G401.6 (cell line): ENCODE results near the gene ADM5.

Experiments used
- FAIRE-seq: peaks from 2 replicates; lab custom pipeline; 2012; peaks lifted over from hg19 to GRCh38; lab: Jason Lieb, UNC

Gene ADM5

GRCh38 chr19:49680421-49681351 lies 8.7 kb upstream of the ADM5 start:
- peak; percentile 57 for FAIRE-seq

- no peak for FAIRE-seq
Measured at GRCh38 chr19:49681830-49682229, 7.6 kb upstream of the ADM5 start.

- FAIRE-seq = no peak
Measured at GRCh38 chr19:49682274-49682673, 7.1 kb upstream of the ADM5 start.

GRCh38 chr19:49683814-49684250 lies 5.6 kb upstream of the ADM5 start:
- FAIRE-seq = no peak

- no peak for FAIRE-seq
Measured at GRCh38 chr19:49684251-49684982, 5.0 kb upstream of the ADM5 start.

- FAIRE-seq = no peak
Measured at GRCh38 chr19:49684983-49685553, 4.3 kb upstream of the ADM5 start.

GRCh38 chr19:49685845-49686332 lies 3.5 kb upstream of the ADM5 start:
- no peak for FAIRE-seq

- no peak for FAIRE-seq
Measured at GRCh38 chr19:49686503-49687088, 2.8 kb upstream of the ADM5 start.

GRCh38 chr19:49687150-49687549 lies 2.2 kb upstream of the ADM5 start:
- FAIRE-seq = no peak

GRCh38 chr19:49687566-49688316 lies 1.7 kb upstream of the ADM5 start:
- FAIRE-seq = peak; percentile 23

GRCh38 chr19:49688531-49689132 lies 762 bp upstream of the ADM5 start:
- no peak for FAIRE-seq

GRCh38 chr19:49690079-49690655 lies 773 bp downstream of the ADM5 start:
- no peak for FAIRE-seq

- peak; percentile 98 for FAIRE-seq
Measured at GRCh38 chr19:49690656-49691242, 1.4 kb downstream of the ADM5 start, which contains the start of gene CPT1C. Gene CPT1C, plus strand, starts transcription at chr19:49691116. Its CDS starts 1,137 bp downstream, at chr19:49692253.

- FAIRE-seq = no peak
Measured at GRCh38 chr19:49691243-49692146, 2.1 kb downstream of the ADM5 start.

GRCh38 chr19:49692147-49692506 lies 2.7 kb downstream of the ADM5 start:
- FAIRE-seq = no peak

- no peak for FAIRE-seq
Measured at GRCh38 chr19:49696115-49696514, 6.7 kb downstream of the ADM5 start.

- FAIRE-seq = no peak
Measured at GRCh38 chr19:49696865-49697264, 7.5 kb downstream of the ADM5 start.

GRCh38 chr19:49699364-49699763 lies 10.0 kb downstream of the ADM5 start:
- no peak for FAIRE-seq

- FAIRE-seq = no peak
Measured at GRCh38 chr19:49700563-49700962, 11.2 kb downstream of the ADM5 start.
